GM19452 (cell line): ENCODE results near the gene C15orf62.

Experiments used
- ATAC-seq: cut with Tn5 transposase; IDR thresholded peaks from one replicate; pipeline ENCODE4 v1.9.1; 2021; ENCODE audit not compliant: unreplicated experiment

Gene C15orf62

DNA sequence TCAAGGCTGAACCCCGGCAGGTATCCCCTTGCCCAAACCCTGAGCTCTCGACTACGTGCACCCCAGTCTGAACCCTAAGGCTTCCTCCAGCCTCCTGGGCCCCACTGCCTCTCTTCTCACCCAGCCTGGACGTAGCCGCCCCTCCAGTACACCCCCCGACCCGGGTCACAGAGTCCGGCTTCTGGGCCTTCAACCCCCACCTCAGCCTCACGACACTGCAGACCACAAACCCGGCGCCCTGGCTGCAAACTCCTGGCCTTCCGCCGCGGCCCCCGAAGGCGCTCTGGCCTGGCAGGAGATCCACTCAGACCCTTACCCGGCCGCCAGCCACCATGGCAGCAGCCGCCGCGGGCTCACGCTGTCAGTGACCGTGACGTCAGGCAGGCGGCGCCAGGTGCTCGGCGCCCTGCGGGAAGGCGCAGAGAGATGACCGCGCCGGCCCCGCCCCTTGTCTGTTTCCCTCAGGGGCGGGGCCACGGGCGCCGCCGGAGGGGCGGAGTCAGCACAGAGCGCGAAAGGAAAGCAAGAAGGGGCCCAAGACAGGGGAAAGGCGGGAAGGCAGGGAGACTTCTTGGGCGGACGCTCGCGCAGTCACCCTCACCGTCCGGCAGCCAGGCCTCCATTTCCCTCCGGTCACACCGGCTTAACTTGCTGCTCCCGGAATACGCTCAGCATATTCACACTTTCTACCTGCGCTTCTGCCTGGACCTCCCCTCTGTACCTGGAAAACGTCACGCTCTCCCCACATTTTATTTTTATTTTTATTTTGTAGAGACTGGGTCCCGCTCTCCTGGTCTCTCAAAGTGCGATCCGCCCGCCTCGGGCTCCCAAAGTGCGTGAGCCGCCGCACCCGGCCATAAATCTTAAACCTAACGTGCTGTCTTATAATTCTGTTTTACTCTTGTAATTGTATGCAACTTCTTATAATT lies 14.6 kb upstream of the C15orf62 start, which contains the start of gene RMDN3:
Gene RMDN3 (minus strand): TSS at position 372 of the 929 bp plus-strand sequence. CDS start 471 bp downstream, outside the sequence.
- peak; percentile 81 for ATAC-seq

DNA sequence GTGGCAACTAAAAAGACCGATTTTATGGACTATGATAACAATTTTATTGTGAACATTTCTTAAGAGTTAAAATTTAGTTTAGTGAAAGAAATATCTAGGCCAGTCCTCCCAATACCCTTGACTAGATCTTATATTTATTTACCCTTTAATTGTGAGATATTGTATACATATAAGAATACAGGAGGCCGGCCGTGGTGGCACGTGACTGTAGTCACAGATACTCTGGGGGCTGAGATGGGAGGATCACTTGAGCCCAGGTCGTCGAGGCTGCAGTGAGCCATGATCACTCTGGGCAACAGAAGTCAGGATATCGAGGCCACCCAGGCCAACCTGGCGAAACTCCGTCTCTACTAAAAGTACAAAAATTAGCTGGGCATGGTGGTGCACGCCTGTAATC lies 14.0 kb upstream of the C15orf62 start:
- ATAC-seq = no peak

- no peak for ATAC-seq
These were observed 12.8 kb upstream of the C15orf62 start for GRCh38 chr15:40756938-40757337.

GRCh38 chr15:40759961-40760360 lies 9.8 kb upstream of the C15orf62 start:
- no peak for ATAC-seq

GRCh38 chr15:40762919-40763800 lies 6.6 kb upstream of the C15orf62 start:
- peak; percentile 5 for ATAC-seq

DNA sequence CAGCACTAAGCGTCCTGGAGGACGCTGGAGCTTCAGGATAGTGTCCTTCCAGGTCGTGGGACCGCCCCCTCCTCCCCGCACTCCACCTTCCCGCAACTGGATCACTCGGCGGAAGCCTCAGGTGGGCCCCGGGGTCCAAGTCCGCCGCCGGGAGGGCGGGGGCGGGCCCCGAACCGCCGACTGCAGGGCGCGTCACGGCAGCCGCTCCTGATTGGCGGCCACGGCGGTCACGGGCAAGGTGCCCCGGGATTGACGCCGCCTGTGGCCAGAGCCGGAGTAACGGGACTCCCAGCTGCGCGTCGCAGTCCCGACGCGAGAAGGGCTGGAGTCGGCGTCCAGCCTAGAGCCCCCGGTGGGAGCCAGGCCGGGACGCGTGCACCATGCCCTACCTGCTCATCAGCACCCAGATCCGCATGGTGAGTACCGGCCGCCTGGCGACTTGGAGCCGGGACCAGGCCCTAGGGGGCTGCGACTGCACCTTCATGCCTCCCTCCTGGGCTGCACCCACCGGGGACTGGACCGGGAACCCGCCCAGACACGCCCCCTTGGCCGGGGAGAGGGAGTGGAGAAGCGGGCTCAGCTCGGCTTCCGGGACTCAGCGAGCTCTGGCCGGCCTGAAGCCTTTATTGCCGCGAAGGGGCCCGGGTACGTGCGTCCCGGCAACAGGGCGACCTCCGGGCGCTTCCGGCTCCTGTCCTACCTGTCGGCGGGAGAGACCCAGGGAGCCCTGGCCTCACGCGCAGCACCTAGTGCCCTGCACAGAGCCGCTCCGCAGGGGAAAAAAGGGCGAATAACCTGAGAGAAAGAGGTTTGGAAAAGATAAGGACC lies 5.8 kb upstream of the C15orf62 start, which contains the start of gene GCHFR:
Gene GCHFR (plus strand): TSS at position 268 of the 828 bp plus-strand sequence. CDS start 113 bp downstream, at position 381.
- ATAC-seq = peak; percentile 43

DNA sequence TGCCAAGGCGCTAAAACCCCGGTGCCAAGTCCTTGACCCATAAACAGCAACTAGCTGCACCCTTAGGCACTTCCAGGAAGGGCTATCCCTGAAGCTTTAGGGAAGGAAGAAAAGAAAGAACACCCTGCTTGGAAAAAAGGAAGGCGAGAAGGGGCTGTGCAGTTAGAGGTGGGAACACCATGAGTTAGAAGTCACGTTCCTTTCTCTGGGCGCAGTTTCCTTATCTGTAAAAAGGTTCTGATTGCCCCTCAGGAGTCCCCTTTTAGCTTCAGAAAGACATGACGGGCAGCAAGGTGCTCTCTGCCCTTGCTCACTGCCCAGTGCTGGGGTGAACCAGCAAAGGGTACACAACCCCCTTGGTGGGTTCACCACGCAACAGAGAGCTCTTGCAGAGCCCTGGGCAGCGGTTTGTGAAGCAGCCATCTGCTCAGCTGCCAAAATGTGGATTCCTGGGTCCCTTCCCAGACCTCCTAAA lies 5.1 kb upstream of the C15orf62 start:
- ATAC-seq = no peak

GRCh38 chr15:40766194-40766815 lies 3.5 kb upstream of the C15orf62 start:
- no peak for ATAC-seq

DNA sequence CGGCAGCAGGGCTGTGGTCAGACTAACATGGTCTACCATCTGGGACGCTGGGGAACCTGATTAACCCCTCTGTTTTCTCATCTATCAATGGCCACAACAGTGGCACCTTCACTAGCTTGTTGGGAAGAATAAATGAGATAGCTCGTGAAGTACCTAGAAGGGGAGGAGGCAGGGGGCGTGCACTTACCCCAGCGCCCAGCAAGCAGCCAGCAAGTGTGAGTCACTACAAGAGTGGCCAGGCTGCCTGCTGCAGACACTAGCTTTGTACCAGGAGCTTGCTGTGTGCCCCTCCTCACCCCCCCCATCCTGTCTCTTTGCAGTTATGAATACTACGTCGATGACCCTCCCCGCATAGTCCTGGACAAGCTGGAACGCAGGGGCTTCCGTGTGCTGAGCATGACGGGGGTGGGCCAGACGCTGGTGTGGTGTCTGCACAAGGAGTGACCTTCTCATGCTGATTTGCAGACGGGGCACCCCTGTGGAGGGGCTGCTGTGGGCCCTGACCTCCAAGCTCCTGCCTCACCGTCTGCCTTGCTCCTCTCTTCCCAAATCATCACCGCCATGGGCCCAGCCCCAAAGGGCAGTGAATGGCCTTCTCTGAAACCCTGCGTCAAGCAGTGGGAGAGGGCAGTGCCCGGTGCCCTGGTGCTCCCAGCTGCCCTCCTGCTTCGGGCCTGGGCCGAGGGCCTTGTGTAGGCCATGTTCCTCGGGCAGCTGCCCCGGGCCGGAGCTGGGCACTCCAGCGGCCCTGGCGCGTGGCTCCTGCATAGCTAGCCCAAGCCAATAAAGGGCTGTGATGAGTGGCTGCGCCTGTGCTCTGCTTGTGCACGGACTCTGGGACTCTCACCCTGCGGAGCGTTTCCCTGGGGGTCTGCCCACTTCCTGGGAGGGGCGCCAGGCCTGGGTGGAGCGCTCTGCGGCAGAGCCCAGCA lies 2.6 kb upstream of the C15orf62 start:
- no peak for ATAC-seq

DNA sequence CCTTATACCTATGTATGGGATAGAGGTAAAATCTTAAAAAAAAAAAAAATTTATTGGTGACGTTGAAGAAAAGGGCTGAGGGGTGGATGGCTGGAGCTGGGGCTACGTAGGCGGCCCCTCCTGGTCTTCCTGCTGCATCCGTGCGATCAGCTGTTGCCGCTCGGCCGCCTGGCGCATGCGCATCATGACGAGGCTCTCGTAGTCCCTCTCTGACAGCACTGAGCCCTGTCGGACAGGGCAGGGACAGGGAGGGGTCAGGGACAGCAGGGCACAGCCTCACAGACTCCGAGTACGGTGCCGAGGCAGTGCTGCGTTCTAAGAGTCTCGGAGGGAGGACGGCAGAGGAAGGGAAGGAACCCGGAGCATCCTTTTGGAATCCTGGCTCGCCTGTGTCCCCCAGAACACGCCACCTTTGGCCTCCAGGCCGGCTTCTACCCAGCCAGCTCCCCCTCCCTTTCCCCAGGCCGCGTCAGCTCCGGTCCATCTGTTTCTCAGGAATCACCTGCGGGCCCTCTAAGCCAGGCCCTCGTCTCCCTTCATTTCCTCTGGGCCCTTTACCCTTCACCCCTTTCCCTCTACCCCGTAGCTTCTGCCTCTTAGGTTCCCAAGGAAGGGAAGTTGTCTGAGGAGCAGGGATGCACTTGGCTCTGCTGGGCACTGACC lies 1.8 kb upstream of the C15orf62 start:
- no peak for ATAC-seq

- no peak for ATAC-seq
These were observed 1.1 kb upstream of the C15orf62 start for GRCh38 chr15:40768521-40769273.

DNA sequence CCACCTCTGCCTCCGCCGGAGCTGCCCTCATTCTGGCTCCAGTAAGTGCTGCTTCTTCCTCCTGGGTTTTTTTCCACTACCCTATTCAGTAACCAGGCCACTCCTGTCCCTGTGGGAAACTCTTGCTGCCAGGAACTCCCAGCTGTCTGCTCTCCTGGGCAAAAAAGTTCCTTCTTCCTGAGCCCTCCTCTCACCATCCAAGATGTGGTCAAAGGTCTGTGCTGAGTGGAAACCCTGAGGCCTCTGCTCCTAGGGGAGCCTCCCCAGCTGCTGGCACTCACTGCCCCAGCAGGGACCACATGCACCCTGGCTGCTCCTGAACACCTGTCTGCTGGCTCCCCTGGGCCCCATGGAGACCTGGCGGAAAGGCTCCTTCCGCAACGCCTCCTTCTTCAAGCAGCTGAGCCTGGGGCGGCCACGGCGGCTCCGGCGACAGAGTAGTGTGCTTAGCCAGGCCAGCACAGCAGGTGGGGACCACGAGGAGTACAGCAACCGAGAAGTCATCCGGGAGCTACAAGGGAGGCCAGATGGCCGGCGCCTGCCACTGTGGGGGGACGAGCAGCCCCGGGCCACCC lies 454 bp downstream of the C15orf62 start:
- no peak for ATAC-seq

GRCh38 chr15:40771242-40771641 lies 1.5 kb downstream of the C15orf62 start:
- ATAC-seq = no peak

DNA sequence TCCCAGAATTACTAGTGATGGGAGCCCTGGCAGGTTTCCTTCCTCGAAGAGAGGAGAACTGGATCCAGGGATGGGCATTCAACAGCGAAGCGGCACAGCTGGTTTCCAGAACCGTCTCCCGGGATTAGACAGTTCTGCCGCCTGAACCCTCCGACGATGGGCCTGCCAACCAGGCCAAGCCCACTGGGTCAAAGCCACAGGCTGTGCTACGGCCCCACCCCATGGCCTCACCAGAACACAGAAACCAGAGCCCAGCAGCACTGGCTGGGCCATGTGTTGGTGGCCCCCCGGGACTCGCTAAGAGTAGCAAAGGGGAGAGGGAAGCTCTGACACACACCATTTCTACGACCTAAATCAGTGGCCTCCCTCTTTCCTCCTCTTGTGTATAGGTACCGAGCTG lies 2.2 kb downstream of the C15orf62 start:
- ATAC-seq = no peak

GRCh38 chr15:40773496-40773895 lies 3.7 kb downstream of the C15orf62 start:
- ATAC-seq = no peak

- ATAC-seq = no peak
These were observed 4.1 kb downstream of the C15orf62 start for GRCh38 chr15:40773902-40774301.

- no peak for ATAC-seq
These were observed 5.2 kb downstream of the C15orf62 start for GRCh38 chr15:40775007-40775406.
